ENCODE results near the gene XPR1.

- TF ChIP-seq CTCF (IDR thresholded peaks at IDR 0.05) (no peak), POLR2AphosphoS5 (IDR thresholded peaks at IDR 0.05) (no peak), POLR2A (IDR thresholded peaks at IDR 0.05; ENCODE audit: low read depth) (no peak), EP300 (IDR thresholded peaks at IDR 0.05) (no peak)
These were observed 217.4 kb downstream of the XPR1 start for GRCh38 chr1:180849031-180849775.

Measured in esophagus muscularis mucosa (tissue), 4 donors.